ENCODE measurements around the gene ZNF813.
A peak's percentile ranks its signal among the peaks of the same experiment; 100 is the strongest.

Gene ZNF813

GRCh38 chr19:53532362-53532761 lies 64.8 kb downstream of the ZNF813 start:
- Histone ChIP-seq H3K27me3 (ENCODE audit: insufficient read depth, low read length, poor library complexity, severe bottlenecking) (no peaks in the 10 kb centered on the region), H4K20me1 (ENCODE audit: insufficient read depth, low read length, poor library complexity, severe bottlenecking) (no peaks in the 10 kb centered on the region), H3K79me2 (ENCODE audit: insufficient read depth, low read length) (no peaks in the 10 kb centered on the region), H3K4me1 (ENCODE audit: insufficient read depth, low read length, poor library complexity, severe bottlenecking) (no peaks in the 10 kb centered on the region), H3K9me3 (ENCODE audit: insufficient read depth, low read depth, low read length) (no peaks in the 10 kb centered on the region), H3F3A (ENCODE audit: low read depth) (no peaks in the 10 kb centered on the region), H3K4me3 (ENCODE audit: low read length, poor library complexity, severe bottlenecking) (no peak overlapping the region), H3K36me3 (ENCODE audit: insufficient read depth, low read length) (no peaks in the 10 kb centered on the region), H3K4me2 (ENCODE audit: low read depth, low read length, poor library complexity, severe bottlenecking) (no peak overlapping the region), H3K9ac (ENCODE audit: low read depth, low read length, poor library complexity, severe bottlenecking) (no peak overlapping the region), H2AFZ (ENCODE audit: low read length) (no peak overlapping the region), H3K9me2 (replicated peaks; ENCODE audit: low read depth, low read length) (no peaks in the 10 kb centered on the region)
- TF ChIP-seq CTCF (conservative IDR thresholded peaks at IDR 0.05; ENCODE audit: low read length): no peak
- TF ChIP-seq EZH2phosphoT487 (IDR thresholded peaks at IDR 0.05; ENCODE audit: borderline replicate concordance): no peak

GRCh38 chr19:53536225-53536548 lies 68.7 kb downstream of the ZNF813 start:
- Histone ChIP-seq H3K4me2 (ENCODE audit: low read depth, low read length, poor library complexity, severe bottlenecking) (no peak overlapping the region), H3K79me2 (ENCODE audit: insufficient read depth, low read length) (0 out of 2 replicates have a peak, but pooled peaks cover 2% of the 10 kb centered on the region), H2AFZ (ENCODE audit: low read length) (no peak overlapping the region), H3F3A (ENCODE audit: low read depth) (no peaks in the 10 kb centered on the region), H3K36me3 (ENCODE audit: insufficient read depth, low read length) (no peaks in the 10 kb centered on the region), H3K9me3 (ENCODE audit: insufficient read depth, low read depth, low read length) (no peaks in the 10 kb centered on the region), H4K20me1 (ENCODE audit: insufficient read depth, low read length, poor library complexity, severe bottlenecking) (no peaks in the 10 kb centered on the region), H3K27me3 (ENCODE audit: insufficient read depth, low read length, poor library complexity, severe bottlenecking) (no peaks in the 10 kb centered on the region), H3K9ac (ENCODE audit: low read depth, low read length, poor library complexity, severe bottlenecking) (no peak overlapping the region), H3K4me3 (ENCODE audit: low read length, poor library complexity, severe bottlenecking) (no peak overlapping the region), H3K9me2 (replicated peaks; ENCODE audit: low read depth, low read length) (no peaks in the 10 kb centered on the region), H3K4me1 (ENCODE audit: insufficient read depth, low read length, poor library complexity, severe bottlenecking) (no peaks in the 10 kb centered on the region)
- TF ChIP-seq EZH2phosphoT487 (IDR thresholded peaks at IDR 0.05; ENCODE audit: borderline replicate concordance): no peak
- TF ChIP-seq CTCF (conservative IDR thresholded peaks at IDR 0.05; ENCODE audit: low read length): no peak

GRCh38 chr19:53537121-53537520 lies 69.6 kb downstream of the ZNF813 start:
- no peaks in the 10 kb centered on the region for H4K20me1 ChIP-seq (ENCODE audit: insufficient read depth, low read length, poor library complexity, severe bottlenecking)
- H3K4me2 ChIP-seq (ENCODE audit: low read depth, low read length, poor library complexity, severe bottlenecking): peak overlapping the region; percentile 65
- H2AFZ ChIP-seq (ENCODE audit: low read length): peak overlapping the region; percentile 88; the same call in 1 of the 2 replicates
- H3K36me3 ChIP-seq (ENCODE audit: insufficient read depth, low read length): no peaks in the 10 kb centered on the region
- no peaks in the 10 kb centered on the region for H3K9me3 ChIP-seq (ENCODE audit: insufficient read depth, low read depth, low read length)
- no peaks in the 10 kb centered on the region for H3K9me2 ChIP-seq (replicated peaks; ENCODE audit: low read depth, low read length)
- H3K4me3 ChIP-seq (ENCODE audit: low read length, poor library complexity, severe bottlenecking): peak overlapping the region; percentile 74
- no peaks in the 10 kb centered on the region for H3K27me3 ChIP-seq (ENCODE audit: insufficient read depth, low read length, poor library complexity, severe bottlenecking)
- no peaks in the 10 kb centered on the region for H3K4me1 ChIP-seq (ENCODE audit: insufficient read depth, low read length, poor library complexity, severe bottlenecking)
- TF ChIP-seq CTCF (conservative IDR thresholded peaks at IDR 0.05; ENCODE audit: low read length) (no peak), EZH2phosphoT487 (IDR thresholded peaks at IDR 0.05; ENCODE audit: borderline replicate concordance) (no peak)
- peak overlapping the region; percentile 72 for H3K9ac ChIP-seq (ENCODE audit: low read depth, low read length, poor library complexity, severe bottlenecking)
- H3F3A ChIP-seq (ENCODE audit: low read depth): no peaks in the 10 kb centered on the region
- H3K79me2 ChIP-seq (ENCODE audit: insufficient read depth, low read length): 0 out of 2 replicates have a peak, but pooled peaks cover 2% of the 10 kb centered on the region

Data from Loucy (cell line).